Measurements from ENCODE around the gene NTSR2. TPM values are rescaled to one million over a fixed set of nuclear protein-coding genes. Genes with fewer than 3 reads are reported as not detected.

NTSR2 gene
- total RNA-seq, 4 donors from 2014 or later = not detected

DNA sequence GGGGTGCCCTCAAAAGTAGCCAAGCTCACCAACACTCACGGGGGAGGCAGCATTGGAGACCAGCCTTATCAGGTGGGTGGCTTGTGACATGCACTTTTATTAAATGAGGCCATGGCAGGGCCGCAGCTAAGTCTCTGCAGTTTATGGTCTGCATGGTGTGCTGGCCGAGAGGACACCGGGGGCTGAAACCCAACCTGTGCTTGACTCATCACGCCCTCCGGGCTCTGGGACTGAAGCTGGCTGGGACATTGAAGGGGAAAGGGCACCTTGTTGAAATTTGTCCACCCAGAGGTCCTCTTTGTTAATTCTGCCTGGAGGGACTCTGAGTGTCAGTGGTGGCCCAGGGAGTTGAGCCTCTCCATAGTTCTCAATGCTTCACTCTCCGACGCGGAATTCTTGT, 17.7 kb upstream of the NTSR2 start:
- no peak for DNase-seq
- no peaks in the 10 kb centered on the region for H3K4me1 ChIP-seq
- intact Hi-C loops (cut with DNase I; ENCODE audit: low total_unique reads) = no loop called here
- H3K27me3 ChIP-seq = no peaks in the 10 kb centered on the region
- no peaks in the 10 kb centered on the region for H3K9me3 ChIP-seq
- no peaks in the 10 kb centered on the region for H3K36me3 ChIP-seq
- no peak for TF ChIP-seq POLR2A (IDR thresholded peaks at IDR 0.05)
- TF ChIP-seq CTCF (IDR thresholded peaks at IDR 0.05) = no peak
- H3K4me3 ChIP-seq = no peak overlapping the region
- no peak overlapping the region for H3K27ac ChIP-seq

- no peak for TF ChIP-seq POLR2A (IDR thresholded peaks at IDR 0.05)
- TF ChIP-seq CTCF (IDR thresholded peaks at IDR 0.05) = no peak
- no peak overlapping the region for H3K27ac ChIP-seq
- H3K9me3 ChIP-seq = no peaks in the 10 kb centered on the region
- H3K36me3 ChIP-seq = no peaks in the 10 kb centered on the region
- no peaks in the 10 kb centered on the region for H3K27me3 ChIP-seq
- no peaks in the 10 kb centered on the region for H3K4me1 ChIP-seq
- no peak for DNase-seq
- H3K4me3 ChIP-seq = no peak overlapping the region
- intact Hi-C loops (cut with DNase I; ENCODE audit: low total_unique reads) = no loop called here
Measured at GRCh38 chr2:11685906-11686470, 16.0 kb upstream of the NTSR2 start.

- Histone ChIP-seq H3K4me1 (no peaks in the 10 kb centered on the region), H3K27ac (no peak overlapping the region), H3K27me3 (no peaks in the 10 kb centered on the region), H3K4me3 (no peak overlapping the region), H3K36me3 (no peaks in the 10 kb centered on the region), H3K9me3 (no peaks in the 10 kb centered on the region)
- TF ChIP-seq CTCF (IDR thresholded peaks at IDR 0.05) (no peak), POLR2A (IDR thresholded peaks at IDR 0.05) (no peak)
- no peak for DNase-seq
- intact Hi-C loops (cut with DNase I; ENCODE audit: low total_unique reads) = no loop called here
Measured at GRCh38 chr2:11684894-11685460, 15.0 kb upstream of the NTSR2 start.

DNA sequence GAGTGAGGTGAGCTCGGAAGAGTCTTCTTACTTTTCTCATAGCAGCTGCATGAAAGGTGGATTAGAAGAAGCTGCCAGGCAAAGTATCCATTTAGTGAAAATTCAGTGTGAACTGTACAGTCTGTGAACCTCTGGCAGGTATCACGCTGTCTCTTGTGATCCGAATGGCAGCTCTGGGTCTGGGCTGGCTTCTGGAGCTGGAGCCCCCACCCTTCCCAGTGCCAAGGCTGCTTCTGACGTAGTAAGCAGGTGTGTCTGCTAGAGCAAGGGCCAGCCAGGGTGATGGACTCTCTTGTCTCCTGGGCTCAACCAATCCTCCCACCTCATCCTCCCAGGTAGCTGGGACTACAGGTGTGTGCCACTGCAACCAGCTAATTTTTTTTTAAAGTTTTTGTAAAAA, 14.0 kb upstream of the NTSR2 start:
- H3K9me3 ChIP-seq = no peaks in the 10 kb centered on the region
- no peaks in the 10 kb centered on the region for H3K27me3 ChIP-seq
- DNase-seq = no peak
- H3K4me3 ChIP-seq = no peak overlapping the region
- intact Hi-C loops (cut with DNase I; ENCODE audit: low total_unique reads) = no loop called here
- H3K27ac ChIP-seq = no peak overlapping the region
- H3K36me3 ChIP-seq = no peaks in the 10 kb centered on the region
- TF ChIP-seq CTCF (IDR thresholded peaks at IDR 0.05) (no peak), POLR2A (IDR thresholded peaks at IDR 0.05) (no peak)
- H3K4me1 ChIP-seq = no peaks in the 10 kb centered on the region

- no peak for DNase-seq
- TF ChIP-seq POLR2A (IDR thresholded peaks at IDR 0.05) (no peak), CTCF (IDR thresholded peaks at IDR 0.05) (no peak)
Measured at GRCh38 chr2:11683476-11683875, 13.5 kb upstream of the NTSR2 start.

More at GRCh38 chr2:11683476-11683875, 13.5 kb upstream of the NTSR2 start:
- intact Hi-C loops (cut with DNase I; ENCODE audit: low total_unique reads) = no loop called here
- Histone ChIP-seq H3K4me3 (no peak overlapping the region), H3K4me1 (no peaks in the 10 kb centered on the region), H3K27me3 (no peaks in the 10 kb centered on the region), H3K9me3 (no peaks in the 10 kb centered on the region), H3K36me3 (no peaks in the 10 kb centered on the region), H3K27ac (no peak overlapping the region)
